IPS-NIHi7 (cell line): ENCODE measurements around the gene SH2D4B.
"Not testable (repeated sequence)": the region's sequence is repeated elsewhere in the genome, so short reads cannot be mapped to it uniquely, and the experiment has no call there.

Source experiments
- DNase-seq: peaks from one replicate; pipeline ENCODE4 v3.0.0; 2012; ENCODE audit warnings: mixed read lengths; ENCODE audit errors: extremely low spot score

SH2D4B gene

DNA sequence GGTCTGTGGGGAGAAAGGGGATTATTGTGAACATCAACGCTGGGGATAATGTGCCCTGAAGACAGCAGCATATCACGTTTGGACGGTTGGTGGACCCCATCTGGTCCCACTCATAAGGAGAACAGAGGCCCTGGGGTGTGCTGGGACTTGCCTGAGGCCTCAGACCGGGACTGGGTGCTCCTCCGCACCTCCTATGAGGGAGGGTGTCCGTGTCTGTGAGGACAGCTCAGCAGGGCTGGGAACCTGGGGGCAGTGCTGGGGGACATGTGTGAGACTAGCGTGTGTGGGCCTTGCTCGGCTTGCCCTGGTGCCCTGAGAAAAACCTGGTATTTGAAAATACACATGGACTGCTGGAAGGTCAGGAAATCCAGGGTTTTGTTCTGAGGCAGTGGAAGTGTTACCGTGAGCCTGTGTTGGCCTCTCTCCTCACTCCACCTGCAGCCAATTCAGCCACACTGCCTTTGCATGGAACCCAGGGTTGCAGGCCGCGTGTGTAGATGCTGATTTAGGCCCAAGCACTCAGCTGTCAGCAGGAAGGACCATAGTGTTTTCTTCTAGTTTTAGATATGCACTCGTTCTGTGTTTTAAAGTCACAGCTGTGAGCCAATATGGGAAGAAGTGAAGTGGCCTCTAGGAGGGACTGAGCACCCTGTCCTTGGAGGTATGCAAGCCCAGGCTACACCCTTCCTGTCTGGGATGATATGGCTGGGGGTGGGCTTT, 13.4 kb upstream of the SH2D4B start:
- DNase-seq, result no peak

DNA sequence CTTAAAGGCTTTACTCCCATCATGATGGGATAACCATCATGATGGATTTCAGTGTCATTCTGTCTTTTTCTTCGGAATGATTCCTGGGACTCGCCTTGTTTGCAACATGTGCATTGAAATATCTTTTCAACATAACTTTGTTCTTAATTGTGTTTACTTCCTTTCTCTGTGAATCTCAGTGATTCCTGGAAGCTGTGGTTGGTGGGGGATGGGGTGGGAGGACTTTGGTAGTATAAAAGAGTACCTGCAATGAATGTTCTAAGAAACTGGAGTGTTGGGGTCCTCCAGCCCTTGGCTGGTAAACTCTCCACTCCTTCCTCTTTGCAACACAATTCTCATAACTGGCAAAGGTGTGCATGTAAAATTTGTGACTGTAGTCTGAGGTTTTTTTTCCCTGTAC, 11.5 kb upstream of the SH2D4B start:
- DNase-seq, result no peak

DNA sequence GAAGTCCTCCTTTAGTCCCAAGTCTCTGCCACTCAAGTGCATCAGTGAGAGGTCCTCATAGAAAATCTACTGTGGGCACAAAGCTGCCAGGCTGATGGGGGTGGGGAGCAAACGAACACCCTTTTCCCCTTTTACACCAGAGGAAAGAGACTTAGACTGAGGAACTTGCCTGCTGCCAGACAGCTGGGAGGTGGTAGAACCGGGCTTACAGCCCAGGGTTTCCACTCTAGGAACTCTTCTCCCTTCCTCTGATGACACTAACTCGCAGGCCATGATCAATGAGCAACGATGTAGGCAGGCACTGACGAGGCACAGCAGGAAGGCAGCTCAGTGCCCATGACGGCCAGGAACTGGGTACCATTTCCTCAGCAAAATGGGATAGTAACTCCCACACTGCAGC, 11.0 kb upstream of the SH2D4B start:
- no peak for DNase-seq

DNA sequence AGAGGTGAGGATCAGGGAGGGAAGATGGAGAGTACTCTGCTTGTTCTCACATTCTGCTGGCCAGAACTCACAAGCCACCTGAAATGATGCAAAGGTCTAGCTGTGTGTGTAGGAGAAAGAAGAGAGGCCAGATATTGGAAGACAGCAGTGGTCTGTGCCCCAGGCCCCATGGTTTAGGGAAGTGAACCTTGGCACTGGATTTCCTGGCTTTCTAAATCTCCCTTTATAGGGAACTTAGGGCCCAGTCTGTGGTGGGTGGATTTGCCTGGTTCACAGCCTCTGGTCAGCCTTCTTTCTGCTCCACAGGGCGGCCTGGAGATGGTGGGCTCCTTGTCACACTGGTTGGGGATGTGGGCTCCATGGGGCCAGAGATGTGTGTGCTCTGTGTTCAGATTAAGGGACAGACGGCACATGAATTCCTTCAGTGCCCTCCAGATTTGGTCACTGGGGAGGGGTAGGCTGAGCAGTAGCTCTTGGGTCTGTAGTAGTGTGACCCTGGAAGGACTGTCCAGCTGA, 9.5 kb upstream of the SH2D4B start:
- DNase-seq, result no peak

DNA sequence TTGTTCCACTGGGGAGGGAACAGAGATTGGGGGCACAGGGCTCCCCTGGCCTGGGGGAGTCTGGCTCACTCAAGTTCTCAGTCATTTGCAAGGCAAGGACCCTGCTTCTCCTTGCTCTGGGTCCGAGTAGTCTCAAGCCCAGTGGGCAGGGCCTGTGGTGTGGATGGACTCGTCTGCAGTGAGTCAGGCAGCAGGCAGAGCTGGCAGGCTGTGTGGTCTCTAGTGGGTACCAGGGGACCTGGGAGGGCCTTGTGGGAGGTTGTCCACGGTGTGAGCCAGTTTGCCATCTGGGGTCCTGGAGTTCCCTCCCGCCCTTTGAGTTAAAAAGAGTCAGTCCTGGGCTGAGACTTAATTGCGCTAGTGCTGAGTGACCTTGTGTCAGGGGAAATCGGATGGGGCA, 8.8 kb upstream of the SH2D4B start:
- no peak for DNase-seq

DNA sequence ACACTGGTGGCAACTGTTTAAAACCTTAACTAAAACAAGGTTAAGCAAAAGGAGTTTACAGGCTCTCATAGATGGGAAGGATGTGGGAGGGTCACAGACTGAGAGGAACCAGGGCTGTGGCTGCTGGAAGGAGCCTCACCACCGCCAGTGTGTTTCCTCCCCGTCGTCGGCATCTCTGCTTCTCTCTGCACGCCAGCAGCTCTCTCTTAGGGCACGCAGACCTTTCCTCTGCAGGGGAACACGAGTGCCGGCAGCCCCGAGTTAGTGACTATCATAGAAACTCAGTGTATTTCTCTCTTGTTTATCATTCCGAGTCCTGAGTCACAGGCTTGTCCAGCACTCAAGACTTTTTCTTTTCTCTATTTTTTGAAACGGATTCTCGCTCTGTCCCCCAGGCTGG, 8.1 kb upstream of the SH2D4B start:
- no peak for DNase-seq

DNA sequence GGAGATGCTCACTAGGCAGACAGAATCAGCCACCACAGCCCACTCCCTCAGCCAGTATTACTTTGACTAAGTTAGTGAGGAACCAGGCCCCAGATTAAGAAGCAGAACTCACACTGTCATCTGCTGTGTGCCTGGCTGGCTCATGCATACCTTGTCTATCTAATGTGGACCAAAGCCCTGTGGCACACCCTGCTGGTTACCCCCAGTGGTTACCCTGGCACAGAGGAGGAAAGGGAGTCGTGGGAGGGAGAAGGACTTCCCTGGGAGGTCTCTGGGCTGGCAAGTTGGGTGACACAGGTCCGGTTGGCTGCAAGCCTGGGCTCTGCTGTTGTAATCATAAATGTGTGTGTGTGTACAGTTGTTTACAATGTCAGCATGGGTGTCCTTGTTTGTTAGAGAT, 7.5 kb upstream of the SH2D4B start:
- DNase-seq, result no peak

DNA sequence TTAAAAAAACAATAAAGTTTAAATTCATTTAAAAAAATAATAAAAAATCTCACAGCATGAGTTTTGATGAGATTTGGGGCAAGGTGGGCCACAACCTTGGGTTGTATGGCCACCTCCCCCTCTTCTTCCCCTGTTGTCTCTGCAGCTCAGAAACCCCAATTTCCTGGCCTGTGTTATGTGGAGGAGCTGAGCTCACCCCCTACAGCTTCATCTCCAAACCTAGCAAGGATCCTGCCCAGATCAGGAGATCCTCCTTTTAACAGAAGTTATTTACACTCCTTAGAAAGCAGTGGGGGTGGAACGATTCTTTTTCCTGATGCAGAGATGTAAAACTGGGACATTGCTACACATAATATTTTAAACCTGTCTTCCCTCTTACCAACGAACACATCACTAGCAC, 6.9 kb upstream of the SH2D4B start:
- DNase-seq, result no peak

DNA sequence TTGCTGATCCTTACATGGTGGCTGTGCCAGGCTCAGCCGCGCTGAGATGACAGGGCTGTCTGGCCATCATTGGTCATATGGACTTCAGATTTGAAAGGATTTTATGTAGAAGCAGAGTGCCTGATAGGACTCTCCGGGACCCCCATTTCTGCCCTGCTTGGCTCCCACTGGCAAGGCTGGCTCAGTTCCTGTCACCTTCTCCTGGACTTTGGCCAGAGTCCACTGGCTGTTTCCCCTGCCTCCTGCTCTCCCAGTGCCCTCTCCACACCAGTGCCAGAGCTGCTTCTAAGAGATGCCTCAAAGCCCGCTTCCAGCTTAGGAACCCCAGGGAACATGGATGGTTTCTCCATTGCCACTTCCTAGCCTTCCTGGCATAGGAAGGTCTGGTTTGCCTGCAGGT, 5.1 kb upstream of the SH2D4B start:
- no peak for DNase-seq

DNA sequence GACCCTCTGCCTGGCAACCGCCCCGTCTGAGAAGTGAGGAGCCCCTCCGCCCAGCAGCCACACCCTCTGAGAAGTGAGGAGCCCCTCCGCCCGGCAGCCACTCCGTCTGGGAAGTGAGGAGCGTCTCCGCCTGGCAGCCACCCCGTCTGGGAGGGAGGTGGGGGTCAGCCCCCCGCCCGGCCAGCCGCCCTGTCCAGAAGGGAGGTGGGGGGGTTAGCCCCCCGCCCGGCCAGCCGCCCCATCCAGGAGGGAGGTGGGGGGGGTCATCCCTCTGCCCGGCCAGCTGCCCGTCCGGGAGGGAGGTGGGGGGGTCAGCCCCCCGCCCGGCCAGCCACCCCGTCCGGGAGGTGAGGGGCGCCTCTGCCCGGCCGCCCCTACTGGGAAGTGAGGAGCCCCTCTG, 3.6 kb upstream of the SH2D4B start:
- DNase-seq, result not testable (repeated sequence)

DNA sequence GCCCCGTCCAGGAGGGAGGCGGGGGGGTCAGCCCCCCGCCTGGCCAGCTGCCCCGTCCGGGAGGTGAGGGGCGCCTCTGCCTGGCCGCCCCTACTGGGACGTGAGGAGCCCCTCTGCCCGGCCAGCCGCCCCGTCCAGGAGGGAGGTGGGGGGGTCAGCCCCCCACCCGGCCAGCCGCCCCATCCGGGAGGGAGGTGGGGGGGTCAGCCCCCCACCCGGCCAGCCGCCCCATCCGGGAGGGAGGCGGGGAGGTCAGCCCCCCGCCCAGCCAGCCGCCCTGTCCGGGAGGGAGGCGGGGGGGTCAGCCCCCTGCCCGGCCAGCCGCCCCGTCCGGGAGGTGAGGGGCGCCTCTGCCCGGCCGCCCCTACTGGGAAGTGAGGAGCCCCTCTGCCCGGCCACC, 3.1 kb upstream of the SH2D4B start:
- DNase-seq, result not testable (repeated sequence)

DNA sequence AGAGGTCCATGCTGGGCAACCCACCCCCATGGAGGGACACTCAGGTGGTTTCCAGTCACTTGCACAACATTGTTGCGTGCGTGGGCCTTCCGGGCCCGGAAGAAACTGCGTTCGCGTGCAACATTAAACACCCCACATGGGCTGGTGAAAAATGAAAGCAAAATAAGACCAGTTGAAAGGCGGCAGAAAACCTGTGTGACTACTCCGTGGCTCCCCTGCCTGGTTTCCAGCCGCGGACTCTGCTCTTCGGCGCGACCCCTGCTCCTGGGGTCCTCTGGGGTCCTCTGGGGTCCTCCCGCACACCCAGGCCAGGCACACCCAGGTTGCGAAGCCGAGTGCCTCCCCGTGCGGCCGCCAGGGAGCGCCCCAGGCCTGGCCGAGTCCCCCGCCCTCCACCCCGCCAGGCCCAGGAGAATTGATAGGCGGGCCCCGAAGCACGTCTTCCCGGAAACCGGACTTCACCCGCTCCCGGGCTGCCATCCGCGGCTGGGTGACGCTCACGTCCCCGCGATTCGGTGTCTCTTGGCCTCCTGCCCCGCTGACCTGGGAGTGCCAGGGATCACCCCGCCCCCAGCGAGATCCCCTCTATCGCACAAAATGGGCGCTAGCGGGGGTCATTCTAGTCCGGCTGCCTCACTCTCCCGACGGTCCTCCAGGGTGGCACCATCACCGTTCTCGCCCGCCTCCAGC, 1.9 kb upstream of the SH2D4B start:
- peak; percentile 85 for DNase-seq

DNA sequence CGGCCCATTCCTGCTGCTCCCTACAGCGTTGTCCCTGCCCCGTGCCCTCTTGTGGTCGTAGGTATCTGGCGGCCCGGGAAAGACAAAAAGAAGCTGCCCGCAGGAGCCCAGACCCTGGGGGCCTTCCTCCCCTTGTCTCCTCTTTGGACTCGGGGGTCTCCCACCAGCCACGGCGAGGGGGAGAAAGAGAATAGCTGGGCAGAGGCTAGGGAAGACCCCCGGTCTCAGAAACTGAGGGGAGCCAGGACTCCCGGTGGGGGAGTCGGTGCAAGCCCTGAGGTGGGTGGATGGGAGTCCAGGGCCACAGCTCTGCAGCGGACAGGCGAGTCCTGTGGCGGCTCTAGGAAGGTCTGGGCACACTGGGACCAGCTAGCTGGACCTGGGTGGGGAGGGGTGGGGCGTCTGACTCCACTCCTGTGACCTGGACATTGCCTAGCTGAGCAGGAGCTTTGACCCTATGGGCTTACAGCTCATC, 1.3 kb upstream of the SH2D4B start:
- DNase-seq, result no peak

DNA sequence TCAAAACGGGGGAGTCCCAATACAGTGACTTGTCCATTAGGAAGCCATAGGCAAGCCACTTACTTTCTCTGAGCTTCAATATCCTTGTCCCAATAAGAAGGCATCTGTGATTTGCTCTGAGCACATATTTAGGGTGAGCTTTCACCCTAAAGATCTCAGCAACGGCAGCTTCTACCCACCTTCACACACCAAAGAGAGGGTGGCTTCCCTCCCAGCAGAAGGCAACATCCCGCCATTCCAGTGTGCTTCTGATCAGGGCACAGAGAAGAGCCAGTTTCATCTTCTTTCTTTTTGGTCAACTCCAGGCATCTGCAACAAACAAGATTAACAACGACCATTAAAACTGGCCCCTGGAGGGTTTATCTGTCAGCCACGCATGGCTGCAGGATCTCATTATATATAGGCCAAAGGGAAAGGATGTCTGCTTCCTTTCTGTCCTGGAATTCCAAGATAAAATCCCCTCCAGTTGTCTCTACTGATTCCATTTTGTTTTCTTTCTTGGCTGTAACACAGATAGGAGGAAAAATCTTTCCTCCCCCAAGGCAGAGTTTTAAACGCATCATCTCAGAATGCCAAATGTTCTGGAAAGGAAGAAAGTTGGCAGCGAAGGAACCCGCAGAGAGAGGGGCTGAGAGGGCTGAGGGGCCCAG, 491 bp upstream of the SH2D4B start:
- no peak for DNase-seq

DNA sequence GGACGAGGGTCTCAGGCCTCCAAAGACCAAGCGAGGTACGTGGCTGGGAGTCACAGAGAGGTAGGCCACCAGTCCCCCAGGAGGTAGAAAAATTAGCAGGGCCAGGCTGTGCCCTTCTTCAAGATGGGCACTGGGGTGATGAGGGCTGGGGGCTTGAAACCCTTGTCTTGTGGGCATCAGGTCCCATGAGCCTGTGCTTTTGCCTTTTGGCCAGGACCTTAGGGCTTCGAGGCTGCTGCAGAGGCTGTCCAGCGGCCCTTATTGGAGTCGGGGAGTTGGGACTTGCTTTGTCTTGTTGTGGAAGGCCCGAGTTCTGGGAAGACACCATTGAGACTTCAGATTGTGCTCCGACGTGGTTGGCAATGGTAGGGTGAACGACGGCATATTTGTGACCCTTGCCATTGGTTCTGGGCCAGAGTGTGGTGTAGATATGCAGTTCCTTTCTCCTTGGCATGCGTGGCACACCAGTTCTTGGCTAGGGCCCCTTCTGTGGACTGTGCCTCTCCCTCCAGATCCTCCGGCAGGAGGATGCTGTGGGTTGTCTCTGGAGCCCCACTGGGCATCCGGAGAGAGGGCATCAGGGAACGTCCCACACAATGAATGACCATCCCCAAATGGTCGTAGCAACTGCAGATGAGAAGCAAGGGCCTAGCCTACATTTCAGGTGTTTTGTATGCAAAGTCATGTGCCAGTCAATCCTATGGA, 931 bp downstream of the SH2D4B start:
- DNase-seq, result no peak

DNA sequence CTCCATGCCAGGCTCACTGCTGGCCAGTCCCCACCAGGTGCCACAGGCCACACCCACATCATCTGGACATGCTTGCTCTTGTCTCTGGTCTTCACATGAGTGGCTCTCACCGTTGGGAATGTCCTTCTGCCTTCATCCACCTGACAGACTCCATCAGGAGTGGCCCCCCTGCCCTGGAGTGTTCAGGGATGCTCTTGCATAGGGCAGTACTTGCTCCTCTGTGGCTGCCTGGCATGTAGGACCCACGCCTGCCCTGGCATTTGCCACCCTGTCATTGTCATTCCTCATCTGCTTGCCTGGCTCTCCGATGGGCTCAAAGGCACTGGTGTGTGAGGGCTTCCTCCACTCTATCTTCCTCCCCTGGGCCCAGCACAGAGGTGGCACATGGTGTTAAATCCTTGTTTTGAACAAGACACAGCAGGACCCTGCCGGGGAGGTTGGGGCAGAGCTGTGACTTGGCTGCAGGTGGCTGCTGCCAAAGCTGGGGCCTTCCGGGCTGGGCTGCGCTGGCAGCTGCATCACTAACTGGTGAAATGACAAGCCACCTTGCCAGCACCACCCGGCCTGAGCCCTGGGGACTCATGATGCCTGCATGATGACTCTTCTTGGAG, 1.8 kb downstream of the SH2D4B start:
- no peak for DNase-seq

DNA sequence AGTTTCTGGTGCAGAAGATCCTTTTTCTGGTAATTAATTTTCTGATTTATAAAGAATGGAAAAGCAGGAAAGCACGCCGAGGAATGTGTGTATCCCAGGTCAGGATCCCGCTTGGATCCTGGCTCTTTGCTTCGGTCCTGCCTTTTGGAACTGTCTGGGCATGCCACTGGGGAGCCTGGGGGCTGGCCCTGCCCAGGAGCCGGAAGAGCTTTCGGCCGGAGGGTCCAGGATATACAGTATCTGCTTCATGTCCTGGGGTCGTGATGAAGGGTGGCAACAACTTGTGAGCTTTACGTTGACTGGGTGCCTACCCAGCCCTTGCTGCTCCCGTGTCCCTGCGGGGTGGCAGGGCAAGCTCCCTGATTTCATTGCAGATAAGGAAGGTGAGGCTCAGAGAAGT, 2.4 kb downstream of the SH2D4B start:
- DNase-seq, result peak; percentile 1

DNA sequence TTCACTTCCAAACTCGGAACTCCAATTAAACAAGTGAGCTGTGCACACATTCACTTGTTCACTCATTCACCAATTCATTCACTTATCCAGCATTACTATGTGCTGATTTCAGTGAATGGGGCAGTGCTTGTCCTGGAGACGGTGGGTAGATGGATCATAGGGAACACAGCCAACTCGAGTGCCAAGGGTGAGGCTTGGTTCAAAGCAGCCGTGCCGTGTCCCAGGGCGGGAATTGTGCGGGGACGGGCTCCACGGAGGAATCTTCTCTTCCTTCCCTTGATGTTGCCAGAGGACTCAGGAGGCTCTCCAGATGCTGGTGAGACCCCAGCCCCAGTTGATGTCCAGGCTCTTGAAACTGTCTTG, 2.9 kb downstream of the SH2D4B start:
- peak; percentile 4 for DNase-seq

DNA sequence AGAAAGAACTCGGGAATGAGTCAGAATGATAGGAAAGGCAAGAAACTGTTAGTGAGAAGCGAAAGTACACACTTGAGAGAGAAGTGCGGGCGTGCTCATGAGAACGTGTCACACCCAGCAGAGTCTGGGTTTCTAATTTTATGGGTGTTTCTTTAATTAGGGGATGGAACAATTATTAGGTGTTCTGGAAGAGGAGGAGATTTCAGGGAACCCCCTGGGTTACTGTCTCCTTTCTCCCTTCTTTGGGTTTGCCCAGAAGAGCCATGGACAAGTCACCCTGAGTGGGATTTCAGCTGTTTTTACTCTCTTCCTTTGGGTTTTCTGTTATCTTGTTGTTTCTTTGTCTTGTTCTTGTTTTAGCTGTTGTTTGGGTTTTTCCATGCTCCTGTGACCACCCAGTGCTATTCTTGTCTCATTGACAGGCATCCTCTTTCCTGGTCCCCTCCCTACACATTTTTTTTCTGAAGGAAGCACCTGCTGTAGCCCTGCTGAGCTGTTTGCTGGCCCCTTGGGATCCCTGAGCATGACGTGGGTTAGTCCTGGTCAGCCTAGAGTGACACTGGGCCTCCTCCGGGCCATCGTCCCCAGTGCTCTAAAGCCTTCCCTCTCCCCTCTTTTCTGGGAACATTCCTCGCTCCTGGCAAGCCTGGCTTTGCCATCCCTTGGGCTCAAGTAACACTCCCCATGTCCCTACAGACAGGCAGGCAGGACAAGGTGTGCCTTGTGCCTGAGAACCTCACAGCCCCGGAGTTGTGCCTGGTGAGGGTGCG, 3.5 kb downstream of the SH2D4B start:
- peak; percentile 8 for DNase-seq

DNA sequence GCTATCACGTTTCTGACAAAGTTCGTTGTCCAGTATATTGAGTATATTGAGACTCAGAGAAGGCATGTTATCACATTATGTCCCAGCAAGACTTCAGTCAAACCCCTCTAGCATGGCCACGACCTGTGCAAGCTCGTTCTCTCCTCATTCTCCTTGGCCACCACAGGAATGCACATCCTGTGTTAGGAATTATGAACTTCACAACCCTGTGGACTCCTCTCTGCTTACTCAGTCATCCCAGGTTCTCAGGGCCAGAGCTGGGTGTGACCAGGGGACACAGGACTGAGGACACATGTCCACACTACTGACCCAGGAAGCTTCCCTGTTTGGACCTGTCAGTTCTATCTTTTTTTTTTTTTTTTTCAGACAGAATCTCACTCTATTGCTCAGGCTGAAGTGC, 4.4 kb downstream of the SH2D4B start:
- DNase-seq, result no peak
